Hepatocyte (in vitro differentiated cells): ENCODE data around the gene CD300H. TPM values are rescaled to one million over a fixed set of nuclear protein-coding genes. Genes with fewer than 3 reads are reported as not detected.

Experiments
- DNase-seq: peaks from one replicate; pipeline ENCODE4 v3.0.0-alpha.2; 2016; ENCODE audit warnings: low spot score
- H2AFZ ChIP-seq: fragments of 200-600 bp; sonication (generic); 2 replicates; pipeline ENCODE4 v1.6.0; 2016; ENCODE audit warnings: antibody characterized with exemption, mild to moderate bottlenecking
- H3K27ac ChIP-seq: fragments of 200-600 bp; sonication (generic); 2 replicates; pipeline ENCODE4 v1.5.1; 2016; ENCODE audit warnings: mild to moderate bottlenecking
- H3K27me3 ChIP-seq: fragments of 200-600 bp; sonication (generic); 2 replicates; pipeline ENCODE4 v1.6.1; 2016
- H3K36me3 ChIP-seq: fragments of 200-600 bp; sonication (generic); replicated peaks from 2 replicates; pipeline ENCODE4 v1.5.1; 2016; ENCODE audit warnings: low read depth; ENCODE audit not compliant: insufficient read depth
- H3K4me1 ChIP-seq: fragments of 200-600 bp; sonication (generic); 2 replicates; pipeline ENCODE4 v1.5.1; 2016; ENCODE audit warnings: mild to moderate bottlenecking, moderate library complexity; ENCODE audit not compliant: insufficient read depth
- H3K4me2 ChIP-seq: fragments of 200-600 bp; sonication (generic); 2 replicates; pipeline ENCODE4 v1.6.0; 2016
- H3K4me3 ChIP-seq: fragments of 200-600 bp; sonication (generic); 2 replicates; pipeline ENCODE4 v1.5.1; 2016; ENCODE audit warnings: mild to moderate bottlenecking
- H3K79me2 ChIP-seq: fragments of 200-600 bp; sonication (generic); 2 replicates; pipeline ENCODE4 v1.6.0; 2017; ENCODE audit warnings: mild to moderate bottlenecking
- H3K9me2 ChIP-seq: fragments of 200-600 bp; sonication (generic); replicated peaks from 2 replicates; pipeline ENCODE4 v1.6.0; 2017; ENCODE audit warnings: mild to moderate bottlenecking; ENCODE audit not compliant: insufficient read depth
- H3K9me3 ChIP-seq: fragments of 200-600 bp; sonication (generic); 2 replicates; pipeline ENCODE4 v1.5.1; 2016; ENCODE audit warnings: low read depth, mild to moderate bottlenecking
- H4K20me1 ChIP-seq: fragments of 200-600 bp; sonication (generic); 2 replicates; pipeline ENCODE4 v1.6.0; 2016; ENCODE audit warnings: mild to moderate bottlenecking; ENCODE audit not compliant: insufficient read depth, poor library complexity, severe bottlenecking
- EZH2 ChIP-seq: fragments of 200-600 bp; sonication (generic); IDR thresholded peaks from 2 replicates; pipeline ENCODE4 v1.6.1; 2016; ENCODE audit warnings: antibody characterized with exemption, mild to moderate bottlenecking, borderline replicate concordance
- EZH2phosphoT487 ChIP-seq: fragments of 200-600 bp; sonication (generic); IDR thresholded peaks from one replicate; pipeline ENCODE4 v1.6.1; 2018; ENCODE audit warnings: antibody characterized with exemption, mild to moderate bottlenecking, low read depth, moderate library complexity; ENCODE audit not compliant: unreplicated experiment, severe bottlenecking
- WGBS: methylation state at CpG from one replicate; pipeline ENCODE4 v1.1.6; 2016; ENCODE audit warnings: low lambda C conversion rate; ENCODE audit errors: missing lambda C conversion rate; 5-methylcytosine and 5-hydroxymethylcytosine counted together
- polyA plus RNA-seq: library from polyadenylated mRNA; unstranded; fragments of >200 nt; fragmentation: Nextera tagmentation; extraction: Ambion mirVana; gene quantifications from 2 replicates; pipeline ENCODE4 v1.2.1, GENCODE V29; 2016
- total RNA-seq: library from RNA; depleted of rRNA; stranded (reverse); fragments of >200 nt; gene quantifications from 2 replicates; pipeline ENCODE4 v1.2.3, GENCODE V29; 2014
- TF ChIP-seq, protein P1 (sequence below): fragments of 200-600 bp; sonication (generic); IDR thresholded peaks from 2 replicates; pipeline ENCODE4 v1.5.1; 2016; ENCODE audit warnings: antibody characterized with exemption, mild to moderate bottlenecking; ENCODE audit not compliant: poor library complexity

The CD300H gene
- total and polyA plus RNA-seq, 2 experiments from 2014 or later = 0.67 TPM; not detected in 1

DNA sequence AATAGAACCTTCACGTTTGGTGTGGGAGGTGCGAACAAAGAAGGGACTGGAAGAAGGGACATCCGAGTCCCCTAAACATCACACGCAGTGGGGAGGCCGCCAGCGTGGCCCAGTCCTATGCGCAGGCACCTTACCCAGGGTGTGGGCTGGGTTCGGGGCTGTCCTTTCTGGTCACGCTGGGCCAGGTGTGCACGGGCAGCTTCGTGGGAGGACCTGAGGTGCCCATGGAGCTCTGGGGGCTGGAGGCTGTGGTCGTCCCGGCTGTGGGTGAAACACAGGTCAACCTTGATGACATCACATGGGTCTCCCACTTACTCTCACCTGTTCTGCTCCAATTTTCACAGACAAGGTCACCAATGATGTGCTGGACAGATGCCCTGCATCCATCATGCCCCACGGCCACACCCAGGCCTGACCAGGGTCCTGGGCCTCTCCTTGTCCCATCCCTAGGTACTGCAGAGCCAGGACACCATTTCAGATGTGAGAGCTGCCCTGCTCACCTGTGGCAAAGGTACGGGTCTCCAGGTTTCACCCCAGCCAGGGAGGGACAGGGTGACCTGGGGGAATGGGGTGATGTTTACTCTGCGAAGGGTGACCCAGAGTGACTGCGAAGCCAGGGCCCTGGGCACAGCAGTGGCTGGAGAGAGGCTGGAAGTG, 24.5 kb downstream of the CD300H start:
- Histone ChIP-seq H3K27me3 (peaks cover 6% of the 10 kb centered on the region), H3K27ac (no peak overlapping the region), H3K4me3 (no peak overlapping the region), H3K79me2 (no peaks in the 10 kb centered on the region), H3K9me2 (no peaks in the 10 kb centered on the region), H3K4me1 (no peaks in the 10 kb centered on the region), H3K9me3 (no peaks in the 10 kb centered on the region), H4K20me1 (no peaks in the 10 kb centered on the region), H3K4me2 (no peak overlapping the region), H2AFZ (no peak overlapping the region), H3K36me3 (no peaks in the 10 kb centered on the region)
- WGBS = 93% methylated on average over 17 of the region's 17 CpGs
- DNase-seq = no peak
- TF ChIP-seq EZH2phosphoT487 = no peak
- TF ChIP-seq EZH2 = no peak
- TF ChIP-seq, protein P1, sequence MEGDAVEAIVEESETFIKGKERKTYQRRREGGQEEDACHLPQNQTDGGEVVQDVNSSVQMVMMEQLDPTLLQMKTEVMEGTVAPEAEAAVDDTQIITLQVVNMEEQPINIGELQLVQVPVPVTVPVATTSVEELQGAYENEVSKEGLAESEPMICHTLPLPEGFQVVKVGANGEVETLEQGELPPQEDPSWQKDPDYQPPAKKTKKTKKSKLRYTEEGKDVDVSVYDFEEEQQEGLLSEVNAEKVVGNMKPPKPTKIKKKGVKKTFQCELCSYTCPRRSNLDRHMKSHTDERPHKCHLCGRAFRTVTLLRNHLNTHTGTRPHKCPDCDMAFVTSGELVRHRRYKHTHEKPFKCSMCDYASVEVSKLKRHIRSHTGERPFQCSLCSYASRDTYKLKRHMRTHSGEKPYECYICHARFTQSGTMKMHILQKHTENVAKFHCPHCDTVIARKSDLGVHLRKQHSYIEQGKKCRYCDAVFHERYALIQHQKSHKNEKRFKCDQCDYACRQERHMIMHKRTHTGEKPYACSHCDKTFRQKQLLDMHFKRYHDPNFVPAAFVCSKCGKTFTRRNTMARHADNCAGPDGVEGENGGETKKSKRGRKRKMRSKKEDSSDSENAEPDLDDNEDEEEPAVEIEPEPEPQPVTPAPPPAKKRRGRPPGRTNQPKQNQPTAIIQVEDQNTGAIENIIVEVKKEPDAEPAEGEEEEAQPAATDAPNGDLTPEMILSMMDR = no peak

GRCh38 chr17:74542166-74542565, 25.1 kb downstream of the CD300H start:
- Histone ChIP-seq H3K27me3 (peaks cover 9% of the 10 kb centered on the region), H3K79me2 (no peaks in the 10 kb centered on the region), H3K4me2 (no peak overlapping the region), H3K27ac (no peak overlapping the region), H3K9me3 (no peaks in the 10 kb centered on the region), H3K36me3 (no peaks in the 10 kb centered on the region), H3K4me1 (no peaks in the 10 kb centered on the region), H4K20me1 (no peaks in the 10 kb centered on the region), H3K4me3 (no peak overlapping the region), H2AFZ (no peak overlapping the region), H3K9me2 (no peaks in the 10 kb centered on the region)
- TF ChIP-seq EZH2phosphoT487 (no peak), EZH2 (no peak)
- TF ChIP-seq, protein P1 = no peak
- DNase-seq = no peak
- WGBS = 85% methylated on average over 5 of the region's 5 CpGs

- TF ChIP-seq EZH2 = no peak
- TF ChIP-seq EZH2phosphoT487 = no peak
- TF ChIP-seq, protein P1 = no peak
- no peak for DNase-seq
- no peaks in the 10 kb centered on the region for H3K9me3 ChIP-seq
- H3K27ac ChIP-seq = no peak overlapping the region
- no peak overlapping the region for H2AFZ ChIP-seq
- no peak overlapping the region for H3K4me3 ChIP-seq
- H3K36me3 ChIP-seq = no peaks in the 10 kb centered on the region
- no peaks in the 10 kb centered on the region for H4K20me1 ChIP-seq
- no peaks in the 10 kb centered on the region for H3K79me2 ChIP-seq
- H3K27me3 ChIP-seq = peaks cover 9% of the 10 kb centered on the region
- WGBS = 83% methylated on average over 23 of the region's 23 CpGs
- no peaks in the 10 kb centered on the region for H3K9me2 ChIP-seq
- no peaks in the 10 kb centered on the region for H3K4me1 ChIP-seq
- H3K4me2 ChIP-seq = no peak overlapping the region
These were observed 25.9 kb downstream of the CD300H start for GRCh38 chr17:74541176-74542111.
